DMS114 treated with DMSO at 0.1 percent for 48 hours (cell line): ENCODE data around the gene CRAMP1.

Experiments used
- DNase-seq: peaks from one replicate; lab custom pipeline; 2025; ENCODE audit not compliant: unreplicated experiment; lab: John Stamatoyannopoulos, UW

The CRAMP1 gene

GRCh38 chr16:1633310-1633709 is 21.1 kb downstream of the CRAMP1 start:
- DNase-seq, result no peak

DNA sequence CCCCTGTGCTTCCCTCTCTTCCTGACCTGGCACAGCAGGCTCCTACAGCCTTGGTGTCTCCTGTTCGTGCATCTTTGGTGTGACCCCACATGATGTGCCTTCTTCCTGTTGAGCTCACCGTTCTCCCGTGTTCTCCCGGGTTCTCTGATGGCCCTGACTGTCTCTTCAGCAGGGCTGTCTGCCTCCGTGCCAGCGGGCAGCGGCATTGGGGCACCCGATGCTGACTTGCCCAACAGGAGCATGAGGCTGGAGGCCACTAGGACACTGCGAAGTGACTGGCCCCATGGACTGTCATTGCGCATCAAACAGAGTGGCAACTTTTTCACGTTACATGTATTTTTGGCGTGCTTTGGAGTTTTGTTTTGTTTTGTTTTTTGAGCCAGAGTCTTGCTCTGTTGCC is 22.4 kb downstream of the CRAMP1 start:
- DNase-seq, result no peak

DNA sequence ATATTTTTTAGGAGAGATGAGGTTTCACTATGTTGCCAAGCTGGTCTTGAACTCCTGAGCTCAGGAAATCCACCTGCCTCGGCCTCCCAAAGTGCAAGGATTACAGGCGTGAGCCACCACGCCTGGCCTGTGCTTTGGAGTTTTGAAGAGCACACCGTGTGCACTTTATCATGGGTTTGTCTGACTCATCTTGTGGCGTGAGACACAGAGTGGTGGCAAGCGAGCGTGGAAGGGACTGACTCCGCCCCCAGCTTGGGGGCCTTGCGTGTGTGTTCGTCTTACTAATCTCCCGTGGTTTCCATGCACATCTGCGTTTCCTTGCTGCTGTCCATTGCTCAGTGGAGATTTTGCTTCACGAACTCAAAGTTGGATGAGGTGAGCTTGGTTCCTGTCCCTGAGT is 22.9 kb downstream of the CRAMP1 start:
- no peak for DNase-seq

DNA sequence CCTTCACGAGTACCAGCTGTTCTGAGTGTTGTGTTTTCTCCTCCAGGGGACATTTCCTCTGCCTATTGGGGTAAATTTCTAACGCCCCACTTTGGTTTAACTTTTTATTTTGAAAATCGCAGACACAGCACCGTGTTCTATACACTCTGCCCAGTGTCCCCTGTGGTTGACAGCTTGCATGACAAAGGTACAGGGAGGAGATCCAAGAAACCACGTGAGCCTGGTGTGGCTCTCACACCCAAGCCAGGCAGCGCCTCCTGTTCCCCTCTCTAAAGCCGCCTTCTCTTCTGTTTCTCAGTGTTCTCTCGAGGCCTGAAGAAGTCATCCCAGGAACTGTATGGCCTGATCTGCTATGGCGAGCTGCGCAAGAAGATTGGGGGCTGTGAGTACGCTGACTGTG is 25.4 kb downstream of the CRAMP1 start:
- DNase-seq, result no peak

DNA sequence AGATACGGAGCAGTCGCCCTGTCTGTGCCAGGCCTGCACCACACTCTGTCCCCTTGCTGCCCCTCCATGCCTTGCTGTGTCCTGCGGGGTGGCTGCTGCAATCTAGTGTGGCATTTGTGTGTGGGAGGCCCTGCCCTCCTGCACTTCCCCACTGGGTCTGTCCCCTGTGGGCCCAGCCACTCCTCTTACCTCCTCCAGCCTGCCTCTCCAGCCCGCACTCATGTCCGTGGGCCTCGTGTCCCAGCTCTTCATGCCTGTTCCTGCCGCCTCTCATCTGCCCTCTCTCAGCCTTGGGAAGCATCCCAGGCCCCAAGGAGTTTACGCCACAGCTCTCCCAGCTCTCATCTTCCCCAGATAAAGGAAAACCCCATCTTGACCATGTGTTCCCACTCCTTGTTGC is 26.6 kb downstream of the CRAMP1 start:
- no peak for DNase-seq

DNA sequence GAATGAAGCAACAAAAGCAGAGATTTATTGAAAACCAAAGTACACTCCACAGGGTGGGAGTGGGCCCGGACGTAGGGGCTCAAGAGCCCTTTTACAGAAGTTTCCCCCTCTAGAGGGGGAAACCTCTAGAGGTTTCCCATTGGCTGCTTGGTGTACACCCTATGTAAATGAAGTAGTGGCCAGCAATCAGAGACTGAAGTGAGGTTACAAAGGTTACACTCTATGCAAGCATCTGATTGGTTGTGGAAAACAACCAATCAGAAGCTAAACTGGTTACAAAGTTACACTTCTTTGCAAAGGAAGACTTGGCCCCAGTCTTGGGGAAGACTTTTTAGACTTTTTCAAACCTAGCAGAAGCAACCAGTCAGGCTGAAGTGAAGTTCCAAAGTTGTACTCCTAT is 27.1 kb downstream of the CRAMP1 start:
- no peak for DNase-seq

- DNase-seq, result no peak
Measured at GRCh38 chr16:1639860-1640259, 27.7 kb downstream of the CRAMP1 start.

DNA sequence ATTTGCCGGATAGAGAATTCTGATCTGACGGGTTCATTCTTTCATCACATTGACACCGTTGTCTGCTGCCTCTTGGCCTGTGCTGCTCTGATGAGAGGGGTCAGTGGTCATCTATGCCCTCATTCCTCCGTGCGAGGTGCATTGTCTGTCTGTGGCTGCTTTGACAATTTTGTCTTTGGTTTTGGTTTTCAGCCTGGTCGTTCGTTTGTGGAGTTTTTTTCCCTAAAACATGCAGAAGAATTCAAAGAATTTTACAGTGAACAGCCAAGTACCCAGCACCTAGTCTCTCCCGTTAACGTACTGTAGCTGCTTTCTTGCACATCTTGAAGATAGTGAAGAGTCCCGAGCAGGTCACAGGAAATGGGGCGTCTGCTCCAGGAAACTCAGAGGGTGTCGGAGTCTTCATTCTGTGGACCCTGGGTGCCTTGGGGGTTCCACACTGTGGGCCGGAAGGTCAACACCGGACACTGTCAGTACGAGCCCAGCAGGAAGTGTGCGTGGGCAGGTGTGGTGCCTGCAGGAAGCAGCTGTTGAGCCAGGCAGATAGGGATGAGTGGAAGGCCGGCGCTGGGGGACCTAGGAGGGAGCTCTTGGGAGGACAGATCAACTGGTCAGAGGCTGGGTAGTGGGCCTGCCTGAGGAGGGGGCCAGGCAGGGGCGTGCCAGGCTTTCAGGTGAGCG is 28.2 kb downstream of the CRAMP1 start:
- no peak for DNase-seq

GRCh38 chr16:1641261-1641660 is 29.1 kb downstream of the CRAMP1 start:
- DNase-seq, result no peak

DNA sequence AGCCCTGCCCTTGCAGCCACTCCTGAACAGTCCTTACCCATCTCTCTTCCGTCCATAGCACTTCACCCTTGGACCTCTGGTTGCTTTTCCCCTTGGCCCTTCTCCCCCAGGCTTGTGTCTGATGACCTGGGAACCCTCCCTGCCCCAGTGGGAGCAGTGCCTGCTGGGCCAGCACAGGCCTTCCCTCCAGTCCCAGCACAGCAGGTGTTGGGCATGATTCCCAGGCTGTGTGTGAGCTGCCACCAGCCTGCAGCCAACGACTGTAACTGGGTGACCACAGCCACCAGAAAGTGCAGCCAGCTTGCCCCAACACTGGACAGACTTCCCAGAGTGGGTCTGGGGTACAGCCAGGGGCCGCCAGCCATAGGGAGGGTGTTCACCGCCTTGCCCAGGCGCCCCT is 30.0 kb downstream of the CRAMP1 start:
- DNase-seq, result no peak

DNA sequence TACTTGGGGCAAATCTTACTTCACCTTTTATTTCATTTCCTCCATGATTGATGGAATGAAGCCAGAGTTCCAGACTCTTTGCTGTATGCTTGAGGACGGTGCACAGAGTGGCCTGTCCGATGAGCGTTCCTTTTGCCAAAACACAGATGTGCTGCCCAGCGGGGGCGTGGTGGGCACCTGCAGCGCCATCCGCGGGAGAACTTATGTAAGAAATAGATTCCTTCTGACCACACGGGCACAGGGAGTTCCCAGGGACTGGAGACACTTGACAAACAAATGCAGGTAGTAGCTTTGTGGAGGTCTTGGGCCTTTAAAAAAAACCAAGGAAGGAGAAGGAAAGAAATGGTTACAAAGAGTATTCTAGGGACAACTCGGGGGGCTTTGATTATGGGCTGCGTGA is 30.6 kb downstream of the CRAMP1 start:
- no peak for DNase-seq

DNA sequence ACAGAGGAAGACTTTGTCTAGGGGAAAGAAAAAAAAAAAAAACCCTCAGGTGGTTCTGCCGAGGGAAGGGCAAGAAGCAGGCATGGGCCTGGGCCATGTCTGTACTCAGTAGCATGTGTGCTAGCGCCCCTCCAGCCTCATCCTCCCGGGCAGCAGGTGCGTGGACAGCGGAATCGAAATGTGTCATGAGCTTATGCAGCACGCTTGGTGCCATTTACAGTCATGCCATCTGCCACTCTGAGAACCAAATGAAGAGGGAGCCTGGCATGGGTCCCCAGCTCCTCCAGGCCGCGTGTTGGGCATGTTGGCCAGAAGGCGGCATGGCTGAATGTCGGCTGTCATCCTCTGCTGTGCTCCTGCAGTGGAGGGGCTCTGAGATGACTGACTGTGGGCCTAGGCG is 31.4 kb downstream of the CRAMP1 start:
- no peak for DNase-seq

DNA sequence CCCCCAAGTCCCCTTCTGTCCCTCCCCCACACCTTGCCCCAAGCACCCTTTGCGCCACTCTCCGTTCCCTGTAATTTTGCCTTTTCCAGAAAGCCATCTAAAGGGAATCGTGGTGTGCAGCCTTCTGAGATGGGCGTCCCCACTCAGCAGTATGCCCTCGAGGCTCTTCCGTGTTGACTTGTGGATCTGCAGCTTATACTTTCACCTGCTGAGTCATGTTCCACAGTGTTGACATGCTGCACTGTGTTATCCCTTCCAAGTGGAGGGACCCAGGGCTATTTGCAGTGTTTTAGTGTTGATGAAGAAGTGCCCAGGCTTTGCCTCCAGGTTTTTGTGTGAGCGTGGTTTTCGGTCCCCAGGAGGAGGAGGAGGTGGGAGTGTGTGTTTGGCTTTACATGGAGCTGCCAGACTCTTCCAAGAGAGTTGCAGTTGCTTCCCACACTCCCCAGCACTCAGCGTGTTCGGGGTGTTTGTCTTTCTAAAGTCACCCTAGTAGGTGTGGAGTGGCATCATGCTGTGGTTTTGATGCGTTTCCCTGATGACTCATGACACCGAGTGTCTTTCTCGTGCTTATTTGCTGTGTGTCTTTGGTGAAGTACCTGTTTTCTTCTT is 33.9 kb downstream of the CRAMP1 start:
- no peak for DNase-seq

GRCh38 chr16:1647856-1648255 is 35.7 kb downstream of the CRAMP1 start:
- DNase-seq, result no peak

- no peak for DNase-seq
Measured at GRCh38 chr16:1650131-1650530, 38.0 kb downstream of the CRAMP1 start.

- no peak for DNase-seq
Measured at GRCh38 chr16:1651094-1651973, 39.2 kb downstream of the CRAMP1 start.

DNA sequence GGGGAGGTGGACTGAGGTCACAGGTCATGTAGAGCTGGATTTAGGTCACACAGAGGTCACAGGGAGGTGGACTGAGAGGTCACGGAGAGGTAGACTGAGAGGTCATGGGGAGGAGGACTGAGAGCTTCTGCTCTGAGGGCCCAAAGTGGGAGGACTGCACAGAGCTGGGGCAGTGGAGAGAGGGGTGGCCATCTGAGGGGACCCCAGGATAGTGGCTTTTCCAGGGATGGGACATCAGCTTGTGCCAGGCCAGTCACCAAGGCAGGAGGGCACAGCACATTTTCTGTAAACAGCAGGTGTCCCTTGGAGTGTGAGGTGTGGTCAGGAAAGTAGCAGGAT is 39.8 kb downstream of the CRAMP1 start:
- DNase-seq, result no peak

GRCh38 chr16:1653023-1653422 is 40.9 kb downstream of the CRAMP1 start:
- no peak for DNase-seq

GRCh38 chr16:1654505-1655268 is 42.5 kb downstream of the CRAMP1 start:
- DNase-seq, result no peak

GRCh38 chr16:1655269-1655807 is 43.2 kb downstream of the CRAMP1 start:
- no peak for DNase-seq
